Parathyroid adenoma (tissue), 2 donors: Measurements from ENCODE around the gene CNST.

Experiments
- H2AFZ ChIP-seq: fragments of 300-600 bp; sonication (generic); one replicate; pipeline ENCODE4 v1.7.0; 2017; ENCODE audit warnings: antibody characterized with exemption, mild to moderate bottlenecking
- H3K27ac ChIP-seq: fragments of 300-600 bp; sonication (generic); one replicate; pipeline ENCODE4 v1.7.0; 2017
- H3K27me3 ChIP-seq: fragments of 300-600 bp; sonication (generic); one replicate; pipeline ENCODE4 v1.7.0; 2017; ENCODE audit warnings: low read length; ENCODE audit not compliant: control insufficient read depth, insufficient read depth
- H3K36me3 ChIP-seq: fragments of 300-600 bp; sonication (generic); one replicate; pipeline ENCODE4 v1.7.0; 2017; ENCODE audit warnings: low read length; ENCODE audit not compliant: control insufficient read depth, insufficient read depth
- H3K4me1 ChIP-seq: fragments of 300-600 bp; sonication (generic); one replicate; pipeline ENCODE4 v1.7.0; 2017; ENCODE audit warnings: control low read depth
- H3K4me2 ChIP-seq: fragments of 300-600 bp; sonication (generic); one replicate; pipeline ENCODE4 v1.7.0; 2017; ENCODE audit warnings: low read length
- H3K4me3 ChIP-seq: fragments of 300-600 bp; sonication (generic); one replicate; pipeline ENCODE4 v1.7.0; 2017; ENCODE audit warnings: low read depth, low read length
- H3K79me2 ChIP-seq: fragments of 300-600 bp; sonication (generic); one replicate; pipeline ENCODE4 v1.7.0; 2017; ENCODE audit warnings: control low read depth
- H3K9ac ChIP-seq: fragments of 300-600 bp; sonication (generic); one replicate; pipeline ENCODE4 v1.7.0; 2017; ENCODE audit warnings: mild to moderate bottlenecking
- H3K9me3 ChIP-seq: fragments of 300-600 bp; sonication (generic); one replicate; pipeline ENCODE4 v1.7.0; 2017; ENCODE audit warnings: low read length; ENCODE audit not compliant: control insufficient read depth
- TF ChIP-seq, protein P1 (sequence below): fragments of 300-600 bp; sonication (generic); IDR thresholded peaks from one replicate; pipeline ENCODE4 v1.7.0; 2017; ENCODE audit warnings: antibody characterized with exemption, mild to moderate bottlenecking
- donor health status: primary hyperparathyroidism.

CNST gene

DNA sequence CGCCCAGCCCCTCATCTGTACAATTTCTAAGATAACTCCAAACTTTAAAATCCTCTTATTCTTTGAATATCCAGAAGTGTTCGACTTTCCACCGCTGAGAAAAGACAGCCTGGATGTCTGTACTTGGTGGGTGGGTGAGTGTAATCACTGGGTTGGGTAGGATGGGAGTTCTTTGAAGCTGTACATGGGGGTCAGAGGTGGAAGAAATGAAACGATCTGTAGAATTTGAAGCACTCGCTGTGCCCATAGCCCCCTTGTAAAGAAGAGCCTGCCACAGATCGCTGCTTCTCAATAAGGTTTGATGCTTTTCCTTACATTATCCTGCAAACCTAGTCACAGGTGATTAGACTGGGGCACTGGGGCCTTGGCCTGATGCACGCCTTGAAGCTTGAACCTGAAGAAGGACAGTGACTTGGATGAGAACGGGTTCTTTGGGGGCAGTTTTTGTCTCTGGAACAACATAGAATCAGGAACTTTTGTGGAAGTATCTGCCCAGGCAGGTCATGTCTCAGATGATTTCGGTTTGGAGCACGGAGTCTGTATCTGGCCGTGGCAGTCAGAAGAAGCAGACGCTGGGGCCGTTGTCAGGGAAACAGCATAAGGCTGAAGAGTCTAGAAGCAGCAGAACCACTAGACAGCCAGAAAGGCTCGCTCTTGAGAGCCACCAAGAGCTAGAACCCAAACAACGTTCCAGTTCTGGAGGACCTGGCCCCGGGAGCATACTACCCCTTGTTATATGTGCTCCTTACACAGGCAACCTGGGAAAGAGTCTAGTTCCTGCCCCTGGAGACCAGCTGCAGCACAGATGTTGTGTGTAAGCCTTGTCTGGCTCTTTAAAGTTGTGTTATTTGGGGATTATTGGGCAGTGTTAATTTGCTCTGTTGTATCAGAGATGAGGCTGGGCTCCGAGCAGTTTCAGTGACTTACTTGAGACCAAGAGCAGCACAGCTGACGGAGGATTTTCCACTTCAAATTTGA, 112.8 kb downstream of the CNST start:
- no peaks in the 10 kb centered on the region for H3K4me1 ChIP-seq
- H3K9ac ChIP-seq, result no peak overlapping the region
- no peaks in the 10 kb centered on the region for H3K27me3 ChIP-seq
- no peak overlapping the region for H3K4me2 ChIP-seq
- TF ChIP-seq, protein P1, sequence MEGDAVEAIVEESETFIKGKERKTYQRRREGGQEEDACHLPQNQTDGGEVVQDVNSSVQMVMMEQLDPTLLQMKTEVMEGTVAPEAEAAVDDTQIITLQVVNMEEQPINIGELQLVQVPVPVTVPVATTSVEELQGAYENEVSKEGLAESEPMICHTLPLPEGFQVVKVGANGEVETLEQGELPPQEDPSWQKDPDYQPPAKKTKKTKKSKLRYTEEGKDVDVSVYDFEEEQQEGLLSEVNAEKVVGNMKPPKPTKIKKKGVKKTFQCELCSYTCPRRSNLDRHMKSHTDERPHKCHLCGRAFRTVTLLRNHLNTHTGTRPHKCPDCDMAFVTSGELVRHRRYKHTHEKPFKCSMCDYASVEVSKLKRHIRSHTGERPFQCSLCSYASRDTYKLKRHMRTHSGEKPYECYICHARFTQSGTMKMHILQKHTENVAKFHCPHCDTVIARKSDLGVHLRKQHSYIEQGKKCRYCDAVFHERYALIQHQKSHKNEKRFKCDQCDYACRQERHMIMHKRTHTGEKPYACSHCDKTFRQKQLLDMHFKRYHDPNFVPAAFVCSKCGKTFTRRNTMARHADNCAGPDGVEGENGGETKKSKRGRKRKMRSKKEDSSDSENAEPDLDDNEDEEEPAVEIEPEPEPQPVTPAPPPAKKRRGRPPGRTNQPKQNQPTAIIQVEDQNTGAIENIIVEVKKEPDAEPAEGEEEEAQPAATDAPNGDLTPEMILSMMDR, result no peak
- no peak overlapping the region for H3K4me3 ChIP-seq
- H3K27ac ChIP-seq, result no peak overlapping the region
- no peak overlapping the region for H2AFZ ChIP-seq
- H3K9me3 ChIP-seq, result no peaks in the 10 kb centered on the region
- no peaks in the 10 kb centered on the region for H3K79me2 ChIP-seq
- H3K36me3 ChIP-seq, result no peaks in the 10 kb centered on the region

DNA sequence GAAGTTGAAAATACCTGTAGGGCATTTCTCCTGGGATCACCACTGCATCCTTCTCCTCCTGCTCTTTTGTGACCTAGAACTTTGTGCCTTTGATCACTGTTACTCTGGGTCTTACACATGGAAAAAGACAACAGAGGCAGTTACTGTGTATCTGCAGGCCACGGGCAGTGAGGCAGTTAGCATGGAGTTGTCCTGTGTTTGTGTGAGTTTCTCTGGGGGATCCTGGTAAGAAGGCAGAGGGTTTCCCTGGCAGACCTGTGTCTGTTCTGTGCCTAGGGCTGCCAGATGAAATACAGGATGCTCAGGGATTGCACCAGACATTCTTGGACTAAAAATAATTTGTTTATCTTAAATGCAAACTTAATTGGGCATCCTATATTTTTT, 113.5 kb downstream of the CNST start:
- no peak overlapping the region for H3K27ac ChIP-seq

DNA sequence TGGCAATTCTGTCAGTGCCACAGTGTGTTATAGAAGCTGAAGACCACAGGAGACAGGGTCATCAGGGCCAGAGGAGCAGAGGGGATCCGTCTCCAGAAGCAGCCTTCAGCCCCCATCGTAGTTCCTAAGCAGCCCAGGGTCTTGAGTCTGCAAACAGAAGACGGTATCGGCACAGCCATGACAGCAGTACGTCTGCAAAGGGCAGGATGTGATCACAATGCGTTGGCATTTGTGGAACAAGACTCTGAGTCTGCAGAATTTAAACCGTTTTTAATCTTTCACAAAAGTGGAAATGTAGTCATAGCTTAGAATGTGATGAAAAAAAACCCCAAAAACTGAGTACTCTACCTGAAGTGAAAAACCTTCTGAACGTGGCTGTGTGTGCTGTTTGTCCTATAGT, 113.9 kb downstream of the CNST start:
- Histone ChIP-seq H3K4me2 (no peak overlapping the region), H2AFZ (no peak overlapping the region), H3K4me3 (no peak overlapping the region), H3K9me3 (no peaks in the 10 kb centered on the region), H3K27ac (no peak overlapping the region), H3K36me3 (no peaks in the 10 kb centered on the region), H3K79me2 (no peaks in the 10 kb centered on the region), H3K27me3 (no peaks in the 10 kb centered on the region), H3K9ac (no peak overlapping the region), H3K4me1 (no peaks in the 10 kb centered on the region)
- TF ChIP-seq, protein P1, result no peak

More for the DNA sequence above, 113.5 kb downstream of the CNST start:
- no peaks in the 10 kb centered on the region for H3K36me3 ChIP-seq
- H3K4me1 ChIP-seq, result no peaks in the 10 kb centered on the region
- H3K4me2 ChIP-seq, result no peak overlapping the region
- no peak overlapping the region for H3K4me3 ChIP-seq
- H3K9ac ChIP-seq, result no peak overlapping the region
- TF ChIP-seq, protein P1, result no peak
- no peaks in the 10 kb centered on the region for H3K27me3 ChIP-seq
- H2AFZ ChIP-seq, result no peak overlapping the region
- H3K79me2 ChIP-seq, result no peaks in the 10 kb centered on the region
- no peaks in the 10 kb centered on the region for H3K9me3 ChIP-seq

DNA sequence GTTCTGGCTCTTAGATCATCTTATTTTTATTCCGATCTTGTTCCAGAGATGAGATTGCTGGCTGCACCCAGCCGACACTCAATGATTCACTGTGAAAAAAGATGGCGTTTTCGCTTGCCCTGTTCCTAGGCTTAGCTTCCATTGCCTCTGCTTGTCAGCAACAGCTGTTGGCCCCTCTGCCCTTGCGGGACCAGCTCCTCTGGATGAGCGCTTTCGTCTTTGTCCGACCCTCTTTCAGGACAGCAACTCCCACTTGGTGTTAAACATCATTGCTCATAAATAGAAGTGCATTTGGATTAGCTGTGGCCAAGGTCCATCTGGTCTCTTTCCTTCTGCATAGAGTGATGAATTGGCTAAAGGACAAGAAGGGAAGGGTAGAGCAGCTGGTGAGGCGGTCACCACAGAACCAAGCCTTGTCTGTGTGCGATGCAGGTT, 114.5 kb downstream of the CNST start:
- H3K27me3 ChIP-seq, result no peaks in the 10 kb centered on the region
- H3K9ac ChIP-seq, result no peak overlapping the region
- H3K79me2 ChIP-seq, result no peaks in the 10 kb centered on the region
- H3K36me3 ChIP-seq, result no peaks in the 10 kb centered on the region
- TF ChIP-seq, protein P1, result no peak
- no peak overlapping the region for H3K4me2 ChIP-seq
- no peak overlapping the region for H3K4me3 ChIP-seq
- no peaks in the 10 kb centered on the region for H3K4me1 ChIP-seq
- H3K9me3 ChIP-seq, result no peaks in the 10 kb centered on the region
- no peak overlapping the region for H3K27ac ChIP-seq
- no peak overlapping the region for H2AFZ ChIP-seq
